OCI-LY3 (cell line): ENCODE data around the gene PITPNM3.

ENCODE experiments used
- H2AFZ ChIP-seq: fragments of 200-600, 300-600 bp; shearing (Covaris generic); 2 replicates; pipeline ENCODE4 v1.6.0; 2014; ENCODE audit warnings: antibody characterized with exemption, low read depth, low read length
- H3K27ac ChIP-seq: fragments of 200-600, 300-600 bp; sonication (generic); 2 replicates; pipeline ENCODE4 v1.5.1; 2014; ENCODE audit warnings: mild to moderate bottlenecking, low read length, moderate library complexity, mixed read lengths
- H3K27me3 ChIP-seq: fragments of 200-600, 300-600 bp; sonication (generic); 2 replicates; pipeline ENCODE4 v1.6.1; 2014; ENCODE audit warnings: low read depth, low read length, mixed read lengths
- H3K36me3 ChIP-seq: fragments of 200-600, 300-600 bp; sonication (generic); replicated peaks from 2 replicates; pipeline ENCODE3; 2014; ENCODE audit warnings: low read depth, low read length, mixed read lengths
- H3K4me1 ChIP-seq: fragments of 300-600, 200-600 bp; sonication (generic); 2 replicates; pipeline ENCODE4 v1.6.1; 2014; ENCODE audit warnings: low read length, mixed read lengths
- H3K4me2 ChIP-seq: fragments of 200-600, 300-600 bp; sonication (generic); 2 replicates; pipeline ENCODE4 v1.6.1; 2014; ENCODE audit warnings: low read length, mixed read lengths
- H3K4me3 ChIP-seq: fragments of 300-600, 200-600 bp; sonication (generic); 2 replicates; pipeline ENCODE4 v1.5.1; 2014; ENCODE audit warnings: antibody characterized with exemption, mild to moderate bottlenecking, low read length, moderate library complexity
- H3K79me2 ChIP-seq: fragments of 300-600, 200-600 bp; shearing (Covaris generic); 2 replicates; pipeline ENCODE4 v1.6.1; 2014; ENCODE audit warnings: mild to moderate bottlenecking, low read length, mixed read lengths
- H3K9ac ChIP-seq: fragments of 300-600, 200-600 bp; shearing (Covaris generic); 2 replicates; pipeline ENCODE4 v1.6.0; 2014; ENCODE audit warnings: mild to moderate bottlenecking, low read length, moderate library complexity
- H3K9me3 ChIP-seq: fragments of 200-600, 300-600 bp; shearing (Covaris generic); 2 replicates; pipeline ENCODE4 v1.6.1; 2014; ENCODE audit warnings: low read length, mixed read lengths; ENCODE audit not compliant: insufficient read depth
- H4K20me1 ChIP-seq: fragments of 200-600, 300-600 bp; sonication (generic); 2 replicates; pipeline ENCODE4 v1.6.1; 2016; ENCODE audit warnings: low read length, mixed read lengths; ENCODE audit not compliant: insufficient read depth
- CTCF ChIP-seq: fragments of 200-600, 300-600 bp; sonication (generic); IDR thresholded peaks from 2 replicates; pipeline ENCODE4 v1.5.1; 2014; ENCODE audit warnings: antibody characterized with exemption, low read length, low read depth
- EZH2phosphoT487 ChIP-seq: fragments of 200-600 bp; shearing (Covaris generic); IDR thresholded peaks from 2 replicates; pipeline ENCODE4 v1.6.1; 2018; ENCODE audit warnings: antibody characterized with exemption, mixed run types, low read depth

Gene PITPNM3

GRCh38 chr17:6474906-6475305 lies 81.4 kb downstream of the PITPNM3 start:
- TF ChIP-seq CTCF (no peak), EZH2phosphoT487 (no peak)
- Histone ChIP-seq H3K27me3 (no peaks in the 10 kb centered on the region), H3K4me1 (no peaks in the 10 kb centered on the region), H3K27ac (no peak overlapping the region), H3K4me2 (no peak overlapping the region), H3K4me3 (no peak overlapping the region), H3K36me3 (no peaks in the 10 kb centered on the region), H3K9ac (no peak overlapping the region), H2AFZ (no peak overlapping the region), H3K9me3 (no peaks in the 10 kb centered on the region), H3K79me2 (no peaks in the 10 kb centered on the region), H4K20me1 (no peaks in the 10 kb centered on the region)

- no peak for TF ChIP-seq CTCF
- no peak for TF ChIP-seq EZH2phosphoT487
- no peaks in the 10 kb centered on the region for H3K4me1 ChIP-seq
- H3K9ac ChIP-seq: no peak overlapping the region
- H2AFZ ChIP-seq: no peak overlapping the region
- H3K4me2 ChIP-seq: no peak overlapping the region
- H3K27me3 ChIP-seq: no peaks in the 10 kb centered on the region
- no peaks in the 10 kb centered on the region for H3K9me3 ChIP-seq
- no peak overlapping the region for H3K4me3 ChIP-seq
- no peak overlapping the region for H3K27ac ChIP-seq
- H3K79me2 ChIP-seq: no peaks in the 10 kb centered on the region
- H4K20me1 ChIP-seq: no peaks in the 10 kb centered on the region
- no peaks in the 10 kb centered on the region for H3K36me3 ChIP-seq
Observed at GRCh38 chr17:6474376-6474775, 82.0 kb downstream of the PITPNM3 start.

GRCh38 chr17:6473128-6473767 lies 83.1 kb downstream of the PITPNM3 start:
- Histone ChIP-seq H3K79me2 (no peaks in the 10 kb centered on the region), H4K20me1 (no peaks in the 10 kb centered on the region), H2AFZ (no peak overlapping the region), H3K27me3 (no peaks in the 10 kb centered on the region), H3K9ac (no peak overlapping the region), H3K4me3 (no peak overlapping the region), H3K36me3 (no peaks in the 10 kb centered on the region), H3K4me2 (no peak overlapping the region), H3K4me1 (no peaks in the 10 kb centered on the region), H3K27ac (no peak overlapping the region), H3K9me3 (no peaks in the 10 kb centered on the region)
- TF ChIP-seq CTCF (peak; percentile 69), EZH2phosphoT487 (no peak)

- no peaks in the 10 kb centered on the region for H3K27me3 ChIP-seq
- H3K4me1 ChIP-seq: no peaks in the 10 kb centered on the region
- no peak overlapping the region for H3K27ac ChIP-seq
- no peak overlapping the region for H3K4me2 ChIP-seq
- H3K36me3 ChIP-seq: no peaks in the 10 kb centered on the region
- no peak overlapping the region for H3K9ac ChIP-seq
- H3K4me3 ChIP-seq: no peak overlapping the region
- no peaks in the 10 kb centered on the region for H4K20me1 ChIP-seq
- no peak overlapping the region for H2AFZ ChIP-seq
- TF ChIP-seq EZH2phosphoT487 (no peak), CTCF (no peak)
- H3K9me3 ChIP-seq: no peaks in the 10 kb centered on the region
- H3K79me2 ChIP-seq: no peaks in the 10 kb centered on the region
Observed at GRCh38 chr17:6472517-6472916, 83.8 kb downstream of the PITPNM3 start.
